Activated CD8-positive, alpha-beta T cell treated with anti-CD3 and anti-CD28 coated beads for 36 hours (primary cell): ENCODE measurements around the gene ASH1L. TPM values are rescaled to one million over a fixed set of nuclear protein-coding genes. Genes with fewer than 3 reads are reported as not detected.
"Not testable (repeated sequence)": the region's sequence is repeated elsewhere in the genome, so short reads cannot be mapped to it uniquely, and the experiment has no call there.

Experiments used
- ATAC-seq: fragments of 200-7000 bp; cut with Tn5 transposase; one replicate; pipeline ENCODE4 v1.10.0; 2021; ENCODE audit warnings: mild to moderate bottlenecking, moderate library complexity
- CTCF ChIA-PET: fragments of 350-600 bp; sonication (Branson Sonifier 250); formaldehyde crosslinking; loops from one replicate; lab custom pipeline; 2021; ENCODE audit warnings: antibody characterized with exemption; lab: Charles Lee
- POLR2A ChIA-PET: fragments of 350-600 bp; sonication (Branson Sonifier 250); formaldehyde crosslinking; loops from one replicate; lab custom pipeline; 2021; ENCODE audit warnings: antibody characterized with exemption; lab: Charles Lee
- DNase-seq: peaks from one replicate; pipeline ENCODE4 v3.0.0-alpha.2; 2020
- H3K27ac Mint-ChIP-seq: one replicate; pipeline ENCODE4 v1.8.0; 2021; ENCODE audit warnings: mild to moderate bottlenecking, mixed read lengths
- H3K27me3 Mint-ChIP-seq: one replicate; pipeline ENCODE4 v1.8.0; 2021; ENCODE audit warnings: mixed read lengths
- H3K36me3 Mint-ChIP-seq: one replicate; pipeline ENCODE4 v1.8.0; 2021; ENCODE audit warnings: low read depth, mixed read lengths
- H3K4me1 Mint-ChIP-seq: one replicate; pipeline ENCODE4 v1.8.0; 2021; ENCODE audit warnings: low read depth, mixed read lengths
- H3K4me3 Mint-ChIP-seq: one replicate; pipeline ENCODE4 v1.8.0; 2021; ENCODE audit warnings: mild to moderate bottlenecking, moderate library complexity, mixed read lengths
- H3K9me3 Mint-ChIP-seq: one replicate; pipeline ENCODE4 v1.8.0; 2021; ENCODE audit warnings: mixed read lengths
- CTCF ChIP-seq: fragments of 200-600 bp; IDR thresholded peaks from one replicate; pipeline ENCODE4 v1.8.0; 2022; ENCODE audit warnings: antibody characterized with exemption, mild to moderate bottlenecking
- intact Hi-C: fragments of 100-400 bp; cut with micrococcal nuclease; formaldehyde crosslinking; loops from one replicate; pipeline ENCODE4 v1.10.0; 2022
- total RNA-seq, 2 experiments: library from RNA; stranded (reverse); gene quantifications; one replicate each; pipeline ENCODE4 v1.2.3, GENCODE V29; 2021

Gene ASH1L
- total RNA-seq, 2 experiments from 2014 or later, result 30.3 to 31.6 TPM

DNA sequence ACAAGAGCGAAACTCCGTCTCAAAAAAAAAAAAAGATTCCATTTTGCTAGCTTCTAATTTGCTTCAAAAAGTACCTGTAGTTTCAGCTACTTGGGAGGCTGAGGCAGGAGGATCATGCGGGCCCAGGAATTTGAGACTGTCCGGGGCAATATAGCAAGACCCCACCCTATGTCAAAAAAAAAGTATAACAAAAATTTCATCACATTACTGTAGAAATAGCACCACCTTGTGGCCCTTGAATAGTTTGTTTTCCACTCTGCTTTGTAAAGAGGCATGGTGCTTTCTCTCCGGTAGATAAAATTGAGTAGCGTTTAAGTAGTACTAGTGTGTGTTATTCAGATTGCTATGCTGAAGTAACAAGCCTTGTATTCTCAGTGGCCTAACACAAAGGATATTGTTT lies 29.2 kb upstream of the ASH1L start:
- intact Hi-C loops, result loop anchor here (10.0 kb wide), 1 partner anchor 337 kb away; the partner anchor contains the start of gene ENTREP3
- no peaks in the 10 kb centered on the region for H3K36me3 Mint-ChIP-seq
- peak; percentile 76 for TF ChIP-seq CTCF
- H3K4me3 Mint-ChIP-seq, result no peak overlapping the region
- no peaks in the 10 kb centered on the region for H3K27me3 Mint-ChIP-seq
- ChIA-PET POLR2A (no interaction called here), CTCF (interaction anchor here (0.7 to 2.1 kb wide), 4 partner anchors 23 to 341 kb away, joined by 3 to 19 read pairs (median 3); partner anchors contain the start of gene CLK2)
- peaks cover 2% of the 10 kb centered on the region for H3K4me1 Mint-ChIP-seq
- peak; percentile 34 for DNase-seq
- H3K27ac Mint-ChIP-seq, result no peak overlapping the region
- no peaks in the 10 kb centered on the region for H3K9me3 Mint-ChIP-seq
- ATAC-seq, result peak; percentile 75

DNA sequence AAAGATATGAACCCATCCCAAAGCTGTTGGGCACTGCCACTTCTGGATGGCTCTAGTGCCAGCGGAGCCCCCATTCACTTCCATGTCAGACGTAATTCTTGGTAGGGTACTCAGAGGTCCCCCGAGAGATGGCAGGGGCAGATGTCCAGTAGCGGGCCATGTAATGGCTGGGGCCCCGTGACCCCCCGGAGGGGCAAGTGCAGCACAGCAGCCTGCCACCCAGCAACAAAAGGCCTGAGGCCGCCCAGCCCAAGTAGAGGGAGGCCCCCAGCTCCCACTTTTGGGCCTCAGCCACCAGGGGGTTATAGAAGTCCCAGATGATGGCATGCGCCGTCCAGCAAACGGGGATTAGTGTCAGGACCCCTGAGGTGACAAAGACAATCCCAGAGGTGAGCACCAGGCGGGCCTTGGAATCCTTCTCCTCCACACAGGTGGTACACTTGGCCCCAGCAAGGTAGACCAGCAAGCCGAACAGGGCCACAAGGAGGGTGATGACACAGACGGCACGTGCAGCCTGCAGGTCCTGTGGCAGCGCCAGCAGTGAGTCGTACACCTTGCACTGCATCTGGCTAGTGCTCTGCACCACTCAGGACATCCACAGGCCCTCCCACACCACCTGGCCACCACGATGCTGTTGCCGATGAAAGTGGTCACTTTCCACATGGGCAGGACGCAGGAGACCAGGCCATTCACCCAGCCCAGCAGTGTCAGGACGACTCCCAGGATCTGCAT lies 28.1 kb upstream of the ASH1L start:
- ATAC-seq, H3K4me3 Mint-ChIP-seq, POLR2A ChIA-PET, DNase-seq, H3K27me3 Mint-ChIP-seq, H3K36me3 Mint-ChIP-seq, H3K27ac Mint-ChIP-seq, H3K9me3 Mint-ChIP-seq, H3K4me1 Mint-ChIP-seq: not testable (repeated sequence)
- CTCF ChIA-PET, result interaction anchor here (1.2 to 2.1 kb wide), 2 partner anchors 339 to 340 kb away, joined by 7 to 19 read pairs; no protein-coding TSS in a partner anchor
- intact Hi-C loops, result loop anchor here (10.0 kb wide), 1 partner anchor 336 kb away; the partner anchor contains the start of gene ENTREP3

GRCh38 chr1:155589282-155589681 lies 26.7 kb upstream of the ASH1L start:
- POLR2A ChIA-PET, result interaction anchor here (1.2 kb wide), 1 partner anchor 85 kb away, joined by 3 read pairs; no protein-coding TSS in a partner anchor
- H3K36me3 Mint-ChIP-seq, CTCF ChIA-PET, ATAC-seq, H3K4me3 Mint-ChIP-seq, intact Hi-C loops, DNase-seq, H3K27ac Mint-ChIP-seq, H3K4me1 Mint-ChIP-seq, H3K27me3 Mint-ChIP-seq, H3K9me3 Mint-ChIP-seq: not testable (repeated sequence)

- DNase-seq, CTCF ChIA-PET, H3K27me3 Mint-ChIP-seq, POLR2A ChIA-PET, H3K4me3 Mint-ChIP-seq, ATAC-seq, H3K9me3 Mint-ChIP-seq, H3K36me3 Mint-ChIP-seq, intact Hi-C loops, H3K27ac Mint-ChIP-seq, H3K4me1 Mint-ChIP-seq: not testable (repeated sequence)
These were observed 21.2 kb upstream of the ASH1L start for GRCh38 chr1:155583846-155584245.

GRCh38 chr1:155575608-155576007 lies 13.0 kb upstream of the ASH1L start:
- POLR2A ChIA-PET, result interaction anchor here (2.2 kb wide), 1 partner anchor 12 kb away, joined by 8 read pairs; no protein-coding TSS in a partner anchor
- not testable (repeated sequence) for H3K36me3 Mint-ChIP-seq

GRCh38 chr1:155574077-155574476 lies 11.5 kb upstream of the ASH1L start:
- TF ChIP-seq CTCF, result no peak
- POLR2A ChIA-PET, result interaction anchor here (2.2 kb wide), 1 partner anchor 10 kb away, joined by 8 read pairs; no protein-coding TSS in a partner anchor

More at GRCh38 chr1:155575608-155576007, 13.0 kb upstream of the ASH1L start:
- H3K4me1 Mint-ChIP-seq, intact Hi-C loops, CTCF ChIA-PET, DNase-seq, H3K27me3 Mint-ChIP-seq, H3K27ac Mint-ChIP-seq, H3K9me3 Mint-ChIP-seq, ATAC-seq, H3K4me3 Mint-ChIP-seq: not testable (repeated sequence)

More at GRCh38 chr1:155574077-155574476, 11.5 kb upstream of the ASH1L start:
- intact Hi-C loops, result no loop called here
- DNase-seq (no peak), ATAC-seq (no peak)
- Mint-ChIP-seq H3K27me3 (no peaks in the 10 kb centered on the region), H3K27ac (no peak overlapping the region), H3K4me3 (no peak overlapping the region), H3K4me1 (peaks cover 15% of the 10 kb centered on the region), H3K36me3 (peaks cover 11% of the 10 kb centered on the region), H3K9me3 (no peaks in the 10 kb centered on the region)
- CTCF ChIA-PET, result no interaction called here
